ENCODE data around the gene PSMB10.

DNA sequence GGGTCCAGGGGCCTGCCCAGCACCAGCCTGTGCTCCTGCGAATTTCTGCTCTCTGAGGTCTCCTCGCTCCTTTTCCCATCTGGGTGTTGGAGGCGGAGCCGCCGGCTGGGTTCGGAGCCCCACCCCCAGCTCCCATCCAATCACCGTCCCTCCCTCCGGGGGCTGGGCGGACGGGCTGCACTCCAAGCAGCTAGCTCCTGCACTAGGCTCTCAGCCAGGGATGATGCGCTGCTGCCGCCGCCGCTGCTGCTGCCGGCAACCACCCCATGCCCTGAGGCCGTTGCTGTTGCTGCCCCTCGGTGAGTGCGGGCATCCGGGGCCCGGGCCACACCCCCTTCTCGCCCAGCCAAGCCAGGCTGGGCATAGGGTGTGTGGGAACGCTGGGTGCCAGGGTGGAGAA, 52.0 kb downstream of the PSMB10 start, which contains the start of gene NRN1L:
- no peak for TF ChIP-seq EZH2 (IDR thresholded peaks at IDR 0.05; ENCODE audit: insufficient read depth, low read length)
- TF ChIP-seq, protein P1, sequence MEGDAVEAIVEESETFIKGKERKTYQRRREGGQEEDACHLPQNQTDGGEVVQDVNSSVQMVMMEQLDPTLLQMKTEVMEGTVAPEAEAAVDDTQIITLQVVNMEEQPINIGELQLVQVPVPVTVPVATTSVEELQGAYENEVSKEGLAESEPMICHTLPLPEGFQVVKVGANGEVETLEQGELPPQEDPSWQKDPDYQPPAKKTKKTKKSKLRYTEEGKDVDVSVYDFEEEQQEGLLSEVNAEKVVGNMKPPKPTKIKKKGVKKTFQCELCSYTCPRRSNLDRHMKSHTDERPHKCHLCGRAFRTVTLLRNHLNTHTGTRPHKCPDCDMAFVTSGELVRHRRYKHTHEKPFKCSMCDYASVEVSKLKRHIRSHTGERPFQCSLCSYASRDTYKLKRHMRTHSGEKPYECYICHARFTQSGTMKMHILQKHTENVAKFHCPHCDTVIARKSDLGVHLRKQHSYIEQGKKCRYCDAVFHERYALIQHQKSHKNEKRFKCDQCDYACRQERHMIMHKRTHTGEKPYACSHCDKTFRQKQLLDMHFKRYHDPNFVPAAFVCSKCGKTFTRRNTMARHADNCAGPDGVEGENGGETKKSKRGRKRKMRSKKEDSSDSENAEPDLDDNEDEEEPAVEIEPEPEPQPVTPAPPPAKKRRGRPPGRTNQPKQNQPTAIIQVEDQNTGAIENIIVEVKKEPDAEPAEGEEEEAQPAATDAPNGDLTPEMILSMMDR (IDR thresholded peaks at IDR 0.05; ENCODE audit: insufficient read depth, low read depth, low read length), result no peak
